A673 (cell line): ENCODE results near the gene BABAM1. TPM values are rescaled to one million over a fixed set of nuclear protein-coding genes. Genes with fewer than 3 reads are reported as not detected.

Source experiments
- BruUV-seq: library from RNA; stranded (reverse); fragments of 400-500 nt; replicated peaks from 2 replicates; lab custom pipeline; 2021; lab: Mats Ljungman, UMichigan
- CTCF ChIA-PET: fragments of 300-600 bp; sonication (Branson Sonifier 250); formaldehyde crosslinking; loops from one replicate; lab custom pipeline; 2022; ENCODE audit warnings: antibody characterized with exemption; lab: Charles Lee
- POLR2A ChIA-PET: fragments of 300-600 bp; sonication (Branson Sonifier 250); formaldehyde crosslinking; loops from one replicate; lab custom pipeline; 2022; ENCODE audit warnings: antibody characterized with exemption; ENCODE audit not compliant: low non-redundant PET; lab: Charles Lee
- DNase-seq: peaks from one replicate; pipeline ENCODE4 v3.0.0-alpha.2; 2015; ENCODE audit warnings: low spot score
- H3K27ac ChIP-seq: fragments of 200-600 bp; sonication (generic); 2 replicates; pipeline ENCODE4 v1.5.1; 2016; ENCODE audit warnings: mixed run types, low read depth, mild to moderate bottlenecking, mixed read lengths, antibody characterized with exemption, low read length; ENCODE audit not compliant: poor library complexity, severe bottlenecking
- H3K27me3 ChIP-seq: fragments of 200-600 bp; sonication (generic); replicated peaks from 2 replicates; pipeline ENCODE4 v1.6.1; 2017; ENCODE audit warnings: mixed run types, low read depth, mild to moderate bottlenecking, mixed read lengths, antibody characterized with exemption, low read length; ENCODE audit not compliant: insufficient read depth, poor library complexity
- H3K36me3 ChIP-seq: fragments of 200-600 bp; sonication (generic); 2 replicates; pipeline ENCODE4 v1.6.1; 2016; ENCODE audit warnings: mixed run types, mild to moderate bottlenecking, mixed read lengths, antibody characterized with exemption, low read length; ENCODE audit not compliant: insufficient read depth, poor library complexity, severe bottlenecking
- H3K4me1 ChIP-seq: fragments of 200-600 bp; sonication (generic); 2 replicates; pipeline ENCODE4 v1.6.1; 2017; ENCODE audit warnings: mixed run types, mild to moderate bottlenecking, mixed read lengths, antibody characterized with exemption, low read length; ENCODE audit not compliant: insufficient read depth, poor library complexity, severe bottlenecking
- H3K4me3 ChIP-seq: fragments of 200-600 bp; sonication (generic); 2 replicates; pipeline ENCODE4 v1.5.1; 2016; ENCODE audit warnings: low read depth, mixed run types, mild to moderate bottlenecking, mixed read lengths, low read length; ENCODE audit not compliant: poor library complexity, severe bottlenecking
- H3K9me3 ChIP-seq: fragments of 200-600 bp; sonication (generic); 2 replicates; pipeline ENCODE4 v1.6.1; 2016; ENCODE audit warnings: mixed run types, low read depth, mild to moderate bottlenecking, mixed read lengths, antibody characterized with exemption, low read length; ENCODE audit not compliant: poor library complexity, severe bottlenecking
- EZH2 ChIP-seq: fragments of 200-600 bp; sonication (generic); IDR thresholded peaks from 2 replicates; pipeline ENCODE4 v1.6.1; 2017; ENCODE audit warnings: borderline replicate concordance, low read depth, mild to moderate bottlenecking, mixed read lengths, antibody characterized with exemption, low read length; ENCODE audit not compliant: poor library complexity, severe bottlenecking
- intact Hi-C: fragments of 100-400 bp; cut with micrococcal nuclease; formaldehyde crosslinking; loops from one replicate; pipeline ENCODE4 v1.10.0; 2022; ENCODE audit not compliant: unreplicated experiment
- total RNA-seq: library from RNA; stranded (reverse); gene quantifications from 2 replicates; pipeline ENCODE4 v1.2.3, GENCODE V29; 2021
- TF ChIP-seq, protein P1 (sequence below): fragments of 300-800, 200-600 bp; sonication (generic); conservative IDR thresholded peaks from 2 replicates; pipeline ENCODE4 v1.5.1; 2017; ENCODE audit warnings: low read depth, mild to moderate bottlenecking, antibody characterized with exemption, low read length, moderate library complexity, mixed read lengths

Gene BABAM1
- total RNA-seq, 1 experiment from 2014 or later = 147 TPM

DNA sequence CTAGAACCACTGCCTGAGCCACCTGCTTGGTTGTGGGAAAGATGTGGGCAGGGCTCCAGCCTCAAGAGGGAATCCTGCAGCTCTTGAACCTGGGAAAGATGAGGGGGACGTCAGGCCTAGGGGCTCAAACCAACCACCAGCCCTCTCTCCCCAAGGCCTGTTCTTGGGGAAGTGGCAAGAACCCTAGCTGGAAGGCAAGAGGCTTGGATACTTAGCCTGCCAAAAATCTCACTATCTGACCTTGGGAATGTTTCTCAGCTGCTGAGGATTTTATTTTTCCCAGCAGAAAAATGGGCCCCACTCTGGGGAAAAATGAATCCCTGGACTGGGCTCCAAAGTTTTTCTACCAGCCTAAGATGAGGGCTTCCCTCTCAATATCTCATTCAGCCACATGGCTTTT is 7.3 kb upstream of the BABAM1 start:
- TF ChIP-seq, protein P1, sequence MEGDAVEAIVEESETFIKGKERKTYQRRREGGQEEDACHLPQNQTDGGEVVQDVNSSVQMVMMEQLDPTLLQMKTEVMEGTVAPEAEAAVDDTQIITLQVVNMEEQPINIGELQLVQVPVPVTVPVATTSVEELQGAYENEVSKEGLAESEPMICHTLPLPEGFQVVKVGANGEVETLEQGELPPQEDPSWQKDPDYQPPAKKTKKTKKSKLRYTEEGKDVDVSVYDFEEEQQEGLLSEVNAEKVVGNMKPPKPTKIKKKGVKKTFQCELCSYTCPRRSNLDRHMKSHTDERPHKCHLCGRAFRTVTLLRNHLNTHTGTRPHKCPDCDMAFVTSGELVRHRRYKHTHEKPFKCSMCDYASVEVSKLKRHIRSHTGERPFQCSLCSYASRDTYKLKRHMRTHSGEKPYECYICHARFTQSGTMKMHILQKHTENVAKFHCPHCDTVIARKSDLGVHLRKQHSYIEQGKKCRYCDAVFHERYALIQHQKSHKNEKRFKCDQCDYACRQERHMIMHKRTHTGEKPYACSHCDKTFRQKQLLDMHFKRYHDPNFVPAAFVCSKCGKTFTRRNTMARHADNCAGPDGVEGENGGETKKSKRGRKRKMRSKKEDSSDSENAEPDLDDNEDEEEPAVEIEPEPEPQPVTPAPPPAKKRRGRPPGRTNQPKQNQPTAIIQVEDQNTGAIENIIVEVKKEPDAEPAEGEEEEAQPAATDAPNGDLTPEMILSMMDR = no peak
- TF ChIP-seq EZH2 = no peak
- H3K36me3 ChIP-seq = no peaks in the 10 kb centered on the region
- POLR2A ChIA-PET = no interaction called here
- H3K9me3 ChIP-seq = no peaks in the 10 kb centered on the region
- BruUV-seq = no TSS peak
- no peaks in the 10 kb centered on the region for H3K4me1 ChIP-seq
- no peak for DNase-seq
- CTCF ChIA-PET = interaction anchor here (0.5 to 1.0 kb wide), 2 partner anchors 131 to 143 kb away, joined by 4 to 5 read pairs; no protein-coding TSS in a partner anchor
- no peak overlapping the region for H3K27ac ChIP-seq
- intact Hi-C loops = no loop called here
- H3K27me3 ChIP-seq = no peaks in the 10 kb centered on the region
- H3K4me3 ChIP-seq = no peak overlapping the region

DNA sequence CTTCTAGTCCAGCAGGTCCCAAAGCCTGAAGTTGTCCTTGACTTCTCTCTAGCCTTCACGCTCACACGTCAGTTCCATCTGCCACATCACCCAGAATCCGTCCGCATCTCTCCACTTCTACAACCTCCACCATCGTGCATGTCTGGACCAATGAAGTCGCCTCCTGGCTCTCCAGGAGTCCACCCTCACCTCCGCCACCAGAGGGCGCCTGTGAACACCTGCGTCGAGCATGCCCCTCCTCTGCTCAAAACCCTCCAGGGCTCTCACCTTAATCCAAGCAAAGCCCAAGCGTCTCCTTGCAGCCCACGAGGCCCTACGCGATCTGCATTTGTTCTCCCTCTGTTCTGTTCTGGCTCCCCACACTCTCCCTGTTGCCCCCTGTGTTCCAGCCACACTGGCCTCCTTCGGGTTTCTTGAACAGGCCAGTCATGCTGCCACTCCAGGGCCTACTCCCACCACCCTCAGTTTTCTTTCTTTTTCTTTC is 6.4 kb upstream of the BABAM1 start:
- CTCF ChIA-PET = interaction anchor here (0.5 kb wide), 1 partner anchor 143 kb away, joined by 5 read pairs; no protein-coding TSS in a partner anchor
- peak; percentile 88 for DNase-seq
- intact Hi-C loops = no loop called here
- POLR2A ChIA-PET = no interaction called here
- no TSS peak for BruUV-seq
- Histone ChIP-seq H3K27ac (no peak overlapping the region), H3K4me3 (no peak overlapping the region), H3K27me3 (no peaks in the 10 kb centered on the region), H3K9me3 (no peaks in the 10 kb centered on the region), H3K36me3 (no peaks in the 10 kb centered on the region), H3K4me1 (no peaks in the 10 kb centered on the region)
- TF ChIP-seq, protein P1 = peak; percentile 98
- TF ChIP-seq EZH2 = no peak

DNA sequence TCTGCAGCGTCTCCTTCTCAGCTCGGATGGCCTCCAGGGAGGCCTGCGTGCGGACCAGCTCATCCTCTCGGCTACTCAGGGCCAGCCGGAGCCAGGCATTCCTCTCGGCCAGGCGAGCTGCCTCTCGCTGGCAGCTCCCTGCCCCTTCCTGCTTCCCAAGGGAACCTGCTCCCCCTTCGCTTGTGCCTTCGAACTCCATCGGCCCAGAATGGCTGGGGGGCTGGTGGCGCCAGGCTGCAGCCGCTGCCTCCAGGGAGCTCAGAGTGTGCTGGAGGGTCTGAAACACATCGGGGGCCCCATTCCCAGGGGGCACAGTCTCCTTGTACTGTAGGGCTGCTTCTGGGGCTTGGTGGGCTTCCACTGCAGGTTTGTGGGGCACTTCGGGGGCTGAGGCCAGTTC is 4.7 kb upstream of the BABAM1 start:
- POLR2A ChIA-PET = no interaction called here
- H3K4me3 ChIP-seq = no peak overlapping the region
- no peak for DNase-seq
- no peaks in the 10 kb centered on the region for H3K36me3 ChIP-seq
- no peaks in the 10 kb centered on the region for H3K9me3 ChIP-seq
- no peak for TF ChIP-seq EZH2
- TF ChIP-seq, protein P1 = no peak
- no TSS peak for BruUV-seq
- intact Hi-C loops = no loop called here
- H3K4me1 ChIP-seq = no peaks in the 10 kb centered on the region
- no peak overlapping the region for H3K27ac ChIP-seq
- H3K27me3 ChIP-seq = no peaks in the 10 kb centered on the region
- CTCF ChIA-PET = no interaction called here
